Keratinocyte (primary cell): ENCODE results near the gene SYT6. TPM values are rescaled to one million over a fixed set of nuclear protein-coding genes. Genes with fewer than 3 reads are reported as not detected.

Experiments
- DNase-seq: peaks from one replicate; pipeline ENCODE4 v3.0.0-alpha.2; 2011; ENCODE audit warnings: low read depth, missing footprints, low spot score
- FAIRE-seq: peaks from 2 replicates; lab custom pipeline; 2011; peaks lifted over from hg19 to GRCh38; lab: Jason Lieb, UNC
- H2AFZ ChIP-seq: 2 replicates; pipeline ENCODE4 v1.6.0; 2012; ENCODE audit warnings: low read length, control low read depth, inconsistent platforms; ENCODE audit not compliant: control insufficient read depth
- H3K27ac ChIP-seq: 2 replicates; pipeline ENCODE4 v1.5.1; 2011; ENCODE audit warnings: low read length; ENCODE audit not compliant: control insufficient read depth, insufficient read depth
- H3K27me3 ChIP-seq: 3 replicates; pipeline ENCODE4 v1.6.0; 2011; ENCODE audit warnings: low read length; ENCODE audit not compliant: control insufficient read depth, insufficient read depth; ENCODE audit errors: extremely low read depth
- H3K36me3 ChIP-seq, 2 experiments: 2 replicates in 1 of 2; 3 replicates in 1 of 2; pipeline ENCODE4 v1.5.1; 2011; ENCODE audit warnings: low read length in 2 of 2, mild to moderate bottlenecking in 1 of 2; ENCODE audit not compliant: control insufficient read depth in 2 of 2, insufficient read depth in 2 of 2; ENCODE audit errors: extremely low read depth in 1 of 2
- H3K4me1 ChIP-seq: 3 replicates; pipeline ENCODE4 v1.5.1; 2011; ENCODE audit warnings: low read length; ENCODE audit not compliant: control insufficient read depth, insufficient read depth; ENCODE audit errors: extremely low read depth
- H3K4me2 ChIP-seq: 3 replicates; pipeline ENCODE4 v1.6.0; 2011; ENCODE audit warnings: low read depth, low read length; ENCODE audit not compliant: control insufficient read depth, insufficient read depth; ENCODE audit errors: extremely low read depth
- H3K4me3 ChIP-seq, 3 experiments: fragments of 200-600 bp in 1 of 3; sonication (generic) in 1 of 3; 2 replicates in 2 of 3; 3 replicates in 1 of 3; pipeline ENCODE4 v1.5.1; 2011 to 2016; ENCODE audit warnings: low read length in 3 of 3, mild to moderate bottlenecking in 3 of 3, control low read depth in 2 of 3, inconsistent platforms in 1 of 3, low read depth in 1 of 3, mixed read lengths in 1 of 3, mixed run types in 1 of 3, moderate library complexity in 1 of 3; ENCODE audit not compliant: control insufficient read depth in 2 of 3, insufficient read depth in 2 of 3; ENCODE audit errors: extremely low read depth in 1 of 3
- H3K79me2 ChIP-seq: 2 replicates; pipeline ENCODE4 v1.6.0; 2012; ENCODE audit warnings: low read length; ENCODE audit not compliant: control insufficient read depth, insufficient read depth
- H3K9ac ChIP-seq: 3 replicates; pipeline ENCODE4 v1.6.0; 2011; ENCODE audit warnings: low read length; ENCODE audit not compliant: control insufficient read depth, insufficient read depth; ENCODE audit errors: extremely low read depth
- H3K9me1 ChIP-seq: 3 replicates; pipeline ENCODE4 v1.6.0; 2011; ENCODE audit warnings: low read length; ENCODE audit not compliant: control insufficient read depth, insufficient read depth; ENCODE audit errors: extremely low read depth
- H3K9me3 ChIP-seq: 2 replicates; pipeline ENCODE4 v1.5.1; 2012; ENCODE audit warnings: low read depth, low read length; ENCODE audit not compliant: control insufficient read depth
- H4K20me1 ChIP-seq: 3 replicates; pipeline ENCODE4 v1.6.0; 2011; ENCODE audit warnings: low read length; ENCODE audit not compliant: control insufficient read depth, insufficient read depth; ENCODE audit errors: extremely low read depth
- CTCF ChIP-seq, 3 experiments: IDR thresholded peaks in 1 of 3; conservative IDR thresholded peaks in 1 of 3; optimal IDR thresholded peaks in 1 of 3; 2 replicates in 2 of 3; 3 replicates in 1 of 3; pipeline versions ENCODE3 to v1.5.1; 2011; ENCODE audit warnings: low read length in 3 of 3, mild to moderate bottlenecking in 3 of 3, moderate library complexity in 2 of 3, control low read depth in 1 of 3, inconsistent platforms in 1 of 3; ENCODE audit not compliant: insufficient read depth in 2 of 3; ENCODE audit errors: extremely low read depth in 1 of 3
- EZH2 ChIP-seq: IDR thresholded peaks from one replicate; pipeline ENCODE4 v1.6.1; 2012; ENCODE audit warnings: inconsistent platforms, mild to moderate bottlenecking, low read length, moderate library complexity
- dilution Hi-C: fragments of 300-500 bp; cut with MboI; formaldehyde crosslinking; loops from one replicate; pipeline ENCODE4 v1.7.0; 2020; ENCODE audit warnings: low sequenced_read_pairs; ENCODE audit not compliant: extremely low pct_ligation_motif_present
- polyA plus RNA-seq, 5 experiments: library from polyadenylated mRNA; depleted of rRNA in 3 of 5; stranded (reverse) in 3 of 5; stranded (forward) in 1 of 5; unstranded in 1 of 5; fragments of >200 nt; gene quantifications; 1 replicate in 1 of 5; 2 replicates in 3 of 5; 3 replicates in 1 of 5; pipeline versions ENCODE4 v1.2.1 to v1.2.3, GENCODE V29; 2011 to 2012; ENCODE audit warnings: missing spikeins in 2 of 5, low read depth in 1 of 5, low replicate concordance in 1 of 5

Gene SYT6
- polyA plus RNA-seq, 1 donor (not counting 4 experiments of a cell fraction or from before 2014, with no cell fraction given) = not detected

- no peak overlapping the region for H3K9ac ChIP-seq
These were observed 74.0 kb downstream of the SYT6 start for GRCh38 chr1:114079596-114080190.

GRCh38 chr1:114078116-114078515 is 75.6 kb downstream of the SYT6 start:
- DNase-seq = no peak
- Histone ChIP-seq H3K4me1 (peaks cover 15% of the 10 kb centered on the region), H3K9me3 (no peaks in the 10 kb centered on the region), H3K4me2 (no peak overlapping the region), H3K9ac (no peak overlapping the region), H3K27me3 (peaks cover 3% of the 10 kb centered on the region), H3K9me1 (no peaks in the 10 kb centered on the region), H3K4me3 (no peak overlapping the region), H4K20me1 (no peaks in the 10 kb centered on the region), H2AFZ (no peak overlapping the region), H3K79me2 (no peaks in the 10 kb centered on the region), H3K36me3 (no peaks in the 10 kb centered on the region), H3K27ac (no peak overlapping the region)
- no peak for FAIRE-seq
- dilution Hi-C loops = no loop called here
- TF ChIP-seq CTCF (optimal IDR thresholded peaks at IDR 0.05 in 1 of 3, IDR thresholded peaks at IDR 0.05 in 1 of 3, conservative IDR thresholded peaks at IDR 0.05 in 1 of 3; ENCODE audit: extremely low read depth in 1 of 3, insufficient read depth in 2 of 3, low read length in 3 of 3) (no peak), EZH2 (no peak)

More at GRCh38 chr1:114079596-114080190, 74.0 kb downstream of the SYT6 start:
- no peak for FAIRE-seq
- dilution Hi-C loops = no loop called here
- Histone ChIP-seq H3K4me3 (no peak overlapping the region), H3K27me3 (no peaks in the 10 kb centered on the region), H2AFZ (no peak overlapping the region), H3K9me1 (no peaks in the 10 kb centered on the region), H3K4me1 (peaks cover 15% of the 10 kb centered on the region), H3K36me3 (no peaks in the 10 kb centered on the region), H4K20me1 (no peaks in the 10 kb centered on the region), H3K79me2 (no peaks in the 10 kb centered on the region), H3K27ac (no peak overlapping the region), H3K4me2 (no peak overlapping the region), H3K9me3 (no peaks in the 10 kb centered on the region)
- TF ChIP-seq EZH2 (no peak), CTCF (optimal IDR thresholded peaks at IDR 0.05 in 1 of 3, IDR thresholded peaks at IDR 0.05 in 1 of 3, conservative IDR thresholded peaks at IDR 0.05 in 1 of 3; ENCODE audit: extremely low read depth in 1 of 3, insufficient read depth in 2 of 3, low read length in 3 of 3) (no peak)
- DNase-seq = no peak
